Activated CD4-positive, CD25-positive, alpha-beta regulatory T cell treated with anti-CD3 and anti-CD28 coated beads, Interleukin-2, amount 50 U/mL, for 24 hours (primary cell): Measurements from ENCODE around the gene GIPR.
"Not testable (repeated sequence)": the region's sequence is repeated elsewhere in the genome, so short reads cannot be mapped to it uniquely, and the experiment has no call there.

Experiments
- ATAC-seq, 2 donors: fragments of 150-1000 bp; cut with Tn5 transposase; one replicate each; pipeline ENCODE4 v1.10.0; 2021; ENCODE audit warnings: mild to moderate bottlenecking in 1 of 2, moderate library complexity in 1 of 2

Gene GIPR

DNA sequence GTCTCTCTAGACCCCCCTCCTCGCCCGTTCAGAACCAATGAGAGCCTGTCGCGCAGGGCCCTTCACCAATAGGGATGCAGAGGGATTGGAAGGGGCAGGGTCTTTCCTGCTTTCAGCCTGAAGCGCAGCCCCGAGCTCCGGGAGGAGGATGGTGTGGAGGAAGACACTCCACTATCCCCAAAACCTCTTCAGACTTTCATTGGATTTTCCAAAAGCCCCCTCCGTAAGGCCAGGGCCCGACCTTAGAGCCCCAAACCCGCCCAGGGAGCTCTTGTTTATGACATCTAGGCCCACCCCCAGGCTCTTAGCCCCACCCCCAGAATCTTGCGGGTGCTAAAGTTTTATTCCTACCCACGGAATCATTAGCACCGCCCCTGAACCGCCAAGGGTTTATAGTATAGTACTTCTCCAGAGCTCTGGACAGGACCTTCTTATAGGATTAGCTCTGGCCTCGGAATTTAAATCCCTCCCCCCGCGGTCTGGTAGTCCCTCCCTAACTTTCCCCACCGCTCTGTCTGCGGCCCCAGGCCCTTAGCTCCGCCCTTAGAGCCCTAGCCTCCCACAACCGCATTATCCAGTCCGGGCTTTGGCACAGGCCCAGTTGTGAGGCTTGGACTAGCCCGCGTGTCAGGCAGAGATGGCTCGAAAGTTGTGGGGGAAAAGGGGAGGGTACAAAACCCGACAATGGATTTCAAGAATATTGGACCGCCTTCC lies 22.2 kb upstream of the GIPR start:
- peak; percentile 14 to 24 for ATAC-seq

DNA sequence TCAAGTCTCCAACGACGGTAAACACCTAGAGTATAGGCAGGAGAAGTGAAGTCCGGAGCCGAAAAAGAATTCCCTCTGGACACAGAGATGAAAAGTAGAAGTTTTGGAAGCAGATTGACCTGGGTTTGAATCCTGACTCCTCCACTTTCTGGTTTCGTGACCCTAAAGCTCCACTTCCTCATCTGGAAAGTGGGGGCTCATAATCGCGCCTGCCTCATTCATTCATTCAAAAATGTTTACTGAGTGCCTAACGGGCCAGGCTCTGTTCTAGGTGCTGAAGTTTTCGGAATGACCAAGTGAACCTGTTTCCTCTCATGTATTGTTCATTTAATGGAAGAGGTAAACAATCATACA lies 21.7 kb upstream of the GIPR start:
- ATAC-seq = no peak

DNA sequence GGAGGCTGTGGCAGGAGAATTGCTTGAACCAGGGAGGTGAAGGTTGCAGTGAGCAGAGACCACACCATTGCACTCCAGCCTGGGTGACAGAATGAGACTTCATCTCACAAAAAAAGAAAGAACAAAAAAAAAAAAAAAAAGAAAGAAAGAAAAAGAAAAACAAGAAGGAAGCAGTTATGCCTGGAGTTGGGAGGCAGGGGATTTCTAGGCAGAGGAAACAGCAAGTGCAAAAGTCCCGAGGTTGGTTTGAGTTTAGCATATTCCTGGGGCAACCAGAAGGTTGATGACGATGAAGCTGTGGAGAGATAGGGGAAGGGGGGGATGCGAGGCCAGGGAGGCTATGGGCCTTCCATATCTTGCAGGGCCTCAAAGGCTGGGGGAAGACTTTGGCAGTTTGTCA lies 17.3 kb upstream of the GIPR start:
- no peak for ATAC-seq

- ATAC-seq = no peak
Observed at GRCh38 chr19:45653634-45654033, 14.4 kb upstream of the GIPR start.

- no peak for ATAC-seq
Observed at GRCh38 chr19:45655073-45655472, 12.9 kb upstream of the GIPR start.

DNA sequence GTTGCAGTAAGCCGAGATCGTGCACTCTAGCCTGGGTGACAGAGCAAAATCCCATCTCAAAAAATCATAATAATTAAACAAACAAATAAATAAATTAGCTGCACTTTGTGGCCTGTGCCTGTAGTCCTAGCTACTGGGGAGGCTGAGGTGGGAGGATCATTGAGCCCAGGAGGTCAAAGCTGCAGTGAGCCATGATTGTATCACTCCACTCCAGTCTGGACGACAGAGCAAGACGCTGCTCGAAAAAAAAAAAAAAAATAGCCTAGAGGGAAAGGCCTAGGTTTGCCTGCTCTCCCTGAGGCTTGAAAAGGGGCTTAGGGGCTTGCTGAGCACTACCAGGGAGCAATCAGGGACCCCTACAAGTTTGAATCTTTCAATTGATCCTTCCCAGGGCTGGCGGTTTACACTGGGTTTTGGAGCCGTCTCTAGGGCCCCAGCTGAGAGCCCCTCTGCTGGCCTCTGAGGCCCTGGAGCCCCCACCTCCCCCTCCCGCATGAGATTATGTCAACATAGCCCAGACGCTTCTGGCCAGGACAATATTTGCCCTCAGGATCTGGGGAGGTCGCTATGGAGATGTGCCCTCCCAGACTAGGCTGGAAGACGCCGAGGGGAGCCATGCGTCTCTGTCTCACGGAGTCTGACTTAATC lies 10.4 kb upstream of the GIPR start:
- ATAC-seq = no peak

GRCh38 chr19:45659096-45659729 lies 8.8 kb upstream of the GIPR start:
- ATAC-seq = no peak

- ATAC-seq = no peak
Observed at GRCh38 chr19:45660636-45661035, 7.4 kb upstream of the GIPR start.

DNA sequence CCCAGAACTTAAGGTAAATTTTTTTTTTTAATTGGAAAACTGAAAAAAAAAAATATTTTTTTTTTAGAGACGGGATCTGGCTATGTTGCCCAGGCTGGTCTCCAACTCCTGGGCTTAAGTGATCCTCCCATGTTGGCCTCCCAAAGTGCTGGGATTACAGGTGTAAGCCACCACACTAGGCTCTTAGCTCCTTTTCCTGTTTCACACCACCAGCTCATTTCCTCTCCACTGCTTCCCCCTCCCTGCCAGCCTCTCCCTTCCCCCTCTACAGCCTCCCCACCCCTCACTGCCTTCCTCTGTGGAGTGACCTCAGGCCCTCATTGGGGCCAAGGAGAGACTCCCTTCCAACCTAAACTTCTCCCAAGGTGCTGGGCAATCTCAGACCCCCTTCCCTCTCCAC lies 4.2 kb upstream of the GIPR start:
- no peak for ATAC-seq

- ATAC-seq = no peak
Observed at GRCh38 chr19:45664575-45664974, 3.4 kb upstream of the GIPR start.

- no peak for ATAC-seq
Observed at GRCh38 chr19:45668342-45668871, 386 bp downstream of the GIPR start.

DNA sequence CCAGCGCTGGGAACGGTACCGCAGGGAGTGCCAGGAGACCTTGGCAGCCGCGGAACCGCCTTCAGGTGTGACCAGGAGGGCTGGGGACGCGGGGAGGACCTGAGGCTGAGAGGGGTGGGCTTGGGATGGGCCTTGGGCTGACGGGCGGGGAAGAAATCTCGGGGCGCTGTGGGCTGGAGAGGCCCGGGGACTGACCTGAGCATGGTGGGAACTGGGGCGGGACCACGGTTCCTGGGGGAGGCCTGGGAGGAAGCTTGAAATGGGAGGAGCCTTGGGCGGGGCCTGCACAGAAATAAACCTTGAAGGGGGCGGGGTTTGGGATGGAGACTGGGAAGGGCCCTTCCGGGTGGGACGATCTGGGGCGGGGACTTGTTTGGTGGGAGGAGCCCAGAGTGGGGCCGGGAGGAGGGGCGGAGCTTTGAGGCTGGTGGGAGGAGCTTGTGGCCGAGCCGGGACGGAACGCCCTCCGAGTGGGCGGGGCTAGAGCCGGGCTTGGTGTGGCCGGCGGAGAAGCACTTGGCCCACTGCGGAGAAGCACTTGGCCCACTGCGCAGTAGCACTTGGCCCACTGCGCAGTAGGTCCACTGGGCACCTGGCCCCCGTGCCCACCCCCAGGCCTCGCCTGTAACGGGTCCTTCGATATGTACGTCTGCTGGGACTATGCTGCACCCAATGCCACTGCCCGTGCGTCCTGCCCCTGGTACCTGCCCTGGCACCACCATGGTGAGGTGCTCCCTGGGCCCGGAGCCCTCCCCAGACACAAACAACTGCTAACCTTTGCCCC lies 2.8 kb downstream of the GIPR start:
- no peak for ATAC-seq

GRCh38 chr19:45674946-45675345 lies 6.9 kb downstream of the GIPR start:
- ATAC-seq = no peak

DNA sequence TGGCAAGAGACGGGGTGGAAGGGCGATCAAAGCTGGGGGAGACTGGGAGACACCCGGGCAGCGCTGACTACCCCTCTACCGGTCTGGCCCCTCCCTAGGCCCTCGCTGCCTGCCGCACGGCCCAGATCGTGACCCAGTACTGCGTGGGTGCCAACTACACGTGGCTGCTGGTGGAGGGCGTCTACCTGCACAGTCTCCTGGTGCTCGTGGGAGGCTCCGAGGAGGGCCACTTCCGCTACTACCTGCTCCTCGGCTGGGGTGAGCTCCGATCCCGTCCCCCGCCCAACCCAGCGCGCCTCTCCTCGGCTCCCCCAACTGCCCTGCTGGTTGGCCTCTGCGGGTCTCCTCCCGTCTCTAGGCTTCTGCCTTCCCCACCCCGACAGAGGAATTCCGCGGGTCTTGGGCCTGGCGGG lies 8.8 kb downstream of the GIPR start:
- ATAC-seq = peak; percentile 55 to 57

GRCh38 chr19:45677351-45678230 lies 9.6 kb downstream of the GIPR start:
- ATAC-seq = peak; percentile 61 to 66

DNA sequence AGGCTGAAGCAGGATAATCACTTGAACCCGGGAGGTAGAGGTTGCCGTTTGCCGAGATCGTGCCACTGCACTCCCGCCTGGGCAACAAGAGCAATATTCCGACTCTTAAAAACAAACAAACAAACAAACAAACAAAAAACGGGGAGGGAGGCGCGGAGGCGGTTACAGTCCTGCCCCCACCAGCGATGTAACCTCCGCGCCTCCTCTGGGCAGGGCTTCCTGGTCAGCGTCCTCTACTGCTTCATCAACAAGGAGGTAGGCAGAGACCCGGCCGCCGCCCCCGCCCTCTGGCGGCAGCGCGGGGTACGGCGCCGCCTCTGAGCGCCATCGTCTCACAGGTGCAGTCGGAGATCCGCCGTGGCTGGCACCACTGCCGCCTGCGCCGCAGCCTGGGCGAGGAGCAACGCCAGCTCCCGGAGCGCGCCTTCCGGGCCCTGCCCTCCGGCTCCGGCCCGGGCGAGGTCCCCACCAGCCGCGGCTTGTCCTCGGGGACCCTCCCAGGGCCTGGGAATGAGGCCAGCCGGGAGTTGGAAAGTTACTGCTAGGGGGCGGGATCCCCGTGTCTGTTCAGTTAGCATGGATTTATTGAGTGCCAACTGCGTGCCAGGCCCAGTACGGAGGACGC lies 13.5 kb downstream of the GIPR start:
- peak; percentile 79 to 81 for ATAC-seq

DNA sequence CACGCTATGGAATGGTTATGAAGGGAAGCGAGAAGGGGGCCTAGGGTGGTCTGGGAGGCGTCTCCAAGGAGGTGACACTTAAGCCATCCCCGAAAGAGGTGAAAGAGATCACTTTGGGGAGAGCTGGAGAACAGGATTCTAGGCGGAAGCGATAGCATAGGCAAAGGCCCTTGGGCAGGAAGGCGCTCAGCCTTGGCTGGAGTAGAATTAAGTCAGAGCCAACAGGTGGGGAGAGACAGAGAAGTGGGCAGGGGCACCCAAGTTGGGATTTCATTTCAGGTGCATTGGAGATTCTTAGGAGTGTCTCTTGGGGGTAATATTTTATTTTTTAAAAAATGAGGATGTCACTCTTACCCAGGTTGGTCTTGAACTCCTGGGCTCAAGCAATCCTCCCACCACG lies 14.1 kb downstream of the GIPR start:
- no peak for ATAC-seq

- no peak for ATAC-seq
Observed at GRCh38 chr19:45682908-45683307, 14.9 kb downstream of the GIPR start.

DNA sequence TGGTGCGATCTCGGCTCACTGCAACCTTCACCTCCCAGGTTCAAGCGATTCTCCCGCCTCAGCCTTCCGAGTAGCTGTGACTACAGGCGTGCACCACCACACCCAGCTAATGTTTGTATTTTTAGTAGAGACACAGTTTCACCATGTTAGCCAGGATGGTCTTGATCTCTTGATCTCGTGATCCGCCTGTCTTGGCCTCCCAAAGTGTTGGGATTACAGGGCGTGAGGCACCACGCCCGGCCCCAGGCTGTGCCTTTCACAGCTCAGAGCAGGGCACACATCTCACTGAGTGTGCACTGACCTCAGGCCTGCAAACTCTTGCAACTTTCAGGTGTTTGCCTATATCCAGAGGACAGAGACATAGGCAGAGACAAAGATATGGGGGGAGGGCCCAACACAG lies 17.0 kb downstream of the GIPR start:
- not testable (repeated sequence) for ATAC-seq

DNA sequence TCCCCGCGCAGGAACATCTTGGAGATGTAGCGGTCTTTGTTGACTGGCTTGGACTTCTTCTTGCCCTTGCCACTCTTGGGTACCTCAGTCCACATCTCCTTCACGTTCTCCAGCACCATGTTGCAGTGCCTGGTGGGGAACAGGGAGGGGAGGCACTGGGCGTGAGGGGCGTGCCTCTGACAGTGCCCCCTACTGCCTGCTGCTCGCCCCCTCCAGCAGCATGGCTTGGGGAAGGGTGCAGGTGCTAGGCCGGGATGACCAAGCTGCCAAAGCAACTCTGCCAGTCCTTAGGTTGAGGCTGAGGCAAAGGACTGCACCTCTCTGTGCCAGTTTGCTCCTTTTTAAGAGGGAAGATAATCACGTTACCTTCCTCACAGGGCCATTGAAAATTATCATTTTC lies 19.6 kb downstream of the GIPR start:
- ATAC-seq = no peak

DNA sequence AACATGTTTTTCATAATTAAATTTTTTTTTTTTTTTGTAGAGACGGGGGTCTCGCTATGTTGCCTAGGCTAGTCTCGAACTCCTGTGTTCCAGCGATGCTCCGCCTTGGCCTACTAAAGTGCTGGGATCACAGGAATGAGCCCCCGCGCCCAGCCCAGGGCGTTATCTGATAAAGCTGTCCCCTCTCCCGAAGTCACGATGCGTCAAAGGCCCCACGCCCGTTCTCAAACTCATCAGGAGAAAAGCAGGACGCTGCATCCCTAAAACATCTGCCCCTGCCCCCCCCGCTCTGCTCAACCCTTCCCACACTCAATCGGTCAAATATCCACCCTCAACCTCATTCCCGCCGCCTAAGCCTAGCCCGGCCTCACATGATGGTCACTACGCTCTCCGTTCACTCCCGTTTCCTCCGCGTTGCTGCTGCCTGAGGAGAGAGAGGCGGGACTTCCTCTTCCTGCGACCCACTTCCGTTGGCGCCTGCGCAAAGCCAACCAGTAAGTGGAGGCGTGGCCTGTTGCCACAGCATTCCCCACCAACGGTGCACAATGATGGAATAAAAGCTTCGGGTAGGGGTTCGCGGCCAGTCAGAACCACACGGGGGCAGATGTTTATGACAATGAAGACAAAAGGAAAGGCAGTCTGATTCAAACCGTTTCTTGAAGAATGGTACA lies 23.6 kb downstream of the GIPR start, which contains the start of gene SNRPD2:
Gene SNRPD2 (minus strand): TSS at position 438 of the 671 bp plus-strand sequence. CDS start 65 bp downstream, at position 373.
- ATAC-seq = peak; percentile 37 to 49
